Kidney tubule cell (primary cell): ENCODE measurements around the gene SELENOH.
"Not testable (repeated sequence)": the region's sequence is repeated elsewhere in the genome, so short reads cannot be mapped to it uniquely, and the experiment has no call there.

Source experiments
- DNase-seq: peaks from one replicate; pipeline ENCODE4 v3.0.0-alpha.2; 2018; ENCODE audit warnings: low spot score

The SELENOH gene, protein sequence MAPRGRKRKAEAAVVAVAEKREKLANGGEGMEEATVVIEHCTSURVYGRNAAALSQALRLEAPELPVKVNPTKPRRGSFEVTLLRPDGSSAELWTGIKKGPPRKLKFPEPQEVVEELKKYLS

DNA sequence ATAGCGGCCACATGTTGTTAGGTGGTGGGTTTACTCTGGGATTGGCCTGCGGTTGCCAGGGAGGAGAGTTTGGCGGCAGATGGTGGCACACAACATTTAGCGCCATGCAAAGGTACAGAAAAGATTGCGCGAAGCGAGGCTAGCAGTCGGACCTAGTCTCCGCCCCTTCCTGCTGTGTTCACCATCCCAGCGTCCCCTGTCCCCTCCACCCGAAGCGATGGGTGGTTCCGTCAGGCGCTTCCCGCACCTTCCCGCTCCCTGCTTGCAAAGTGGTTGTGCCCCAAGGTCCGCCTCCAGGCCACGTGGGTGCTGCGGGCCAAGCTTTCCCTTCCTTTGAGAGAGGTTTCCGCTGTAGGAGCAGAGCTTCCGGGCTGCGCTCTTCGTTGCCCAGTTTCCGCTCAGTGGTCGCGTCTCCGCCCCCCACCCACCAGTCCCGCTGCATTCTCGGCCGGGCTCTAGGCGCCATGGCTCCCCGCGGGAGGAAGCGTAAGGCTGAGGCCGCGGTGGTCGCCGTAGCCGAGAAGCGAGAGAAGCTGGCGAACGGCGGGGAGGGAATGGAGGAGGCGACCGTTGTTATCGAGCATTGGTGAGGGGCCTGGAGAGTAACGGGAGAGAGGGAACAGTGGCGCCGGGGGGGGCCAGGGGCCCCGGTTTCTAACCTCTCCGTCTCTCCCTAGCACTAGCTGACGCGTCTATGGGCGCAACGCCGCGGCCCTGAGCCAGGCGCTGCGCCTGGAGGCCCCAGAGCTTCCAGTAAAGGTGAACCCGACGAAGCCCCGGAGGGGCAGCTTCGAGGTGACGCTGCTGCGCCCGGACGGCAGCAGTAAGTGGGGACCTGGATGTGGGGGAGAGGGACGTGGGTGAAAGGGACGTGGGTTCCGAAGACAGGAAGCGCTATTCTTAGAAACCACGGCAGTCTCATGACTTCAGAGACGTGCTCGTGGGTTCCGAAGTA, at the start of gene SELENOH:
Gene SELENOH (plus strand): TSS at position 360 of the 955 bp plus-strand sequence. CDS start 105 bp downstream, at position 465.
- DNase-seq: peak; percentile 97

DNA sequence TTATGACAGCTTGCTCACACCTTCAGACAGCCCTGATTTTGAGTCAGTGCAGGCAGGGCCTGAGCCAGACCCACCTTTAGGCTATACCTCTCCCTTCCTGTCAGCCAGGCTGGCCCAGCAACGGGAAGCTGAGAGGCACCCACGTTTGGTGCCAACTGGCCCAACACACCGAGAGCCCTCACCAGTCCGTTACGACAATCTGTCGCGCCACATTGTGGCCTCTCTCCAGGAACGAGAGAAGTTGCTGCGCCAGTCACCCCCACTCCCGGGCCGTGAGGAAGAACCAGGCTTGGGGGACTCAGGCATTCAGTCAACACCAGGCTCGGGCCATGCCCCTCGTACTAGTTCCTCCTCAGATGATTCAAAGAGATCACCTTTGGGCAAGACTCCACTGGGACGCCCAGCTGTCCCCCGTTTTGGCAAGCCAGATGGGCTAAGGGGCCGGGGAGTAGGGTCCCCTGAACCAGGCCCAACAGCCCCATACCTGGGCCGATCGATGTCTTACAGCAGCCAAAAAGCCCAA, 42.4 kb upstream of the SELENOH start:
- no peak for DNase-seq

DNA sequence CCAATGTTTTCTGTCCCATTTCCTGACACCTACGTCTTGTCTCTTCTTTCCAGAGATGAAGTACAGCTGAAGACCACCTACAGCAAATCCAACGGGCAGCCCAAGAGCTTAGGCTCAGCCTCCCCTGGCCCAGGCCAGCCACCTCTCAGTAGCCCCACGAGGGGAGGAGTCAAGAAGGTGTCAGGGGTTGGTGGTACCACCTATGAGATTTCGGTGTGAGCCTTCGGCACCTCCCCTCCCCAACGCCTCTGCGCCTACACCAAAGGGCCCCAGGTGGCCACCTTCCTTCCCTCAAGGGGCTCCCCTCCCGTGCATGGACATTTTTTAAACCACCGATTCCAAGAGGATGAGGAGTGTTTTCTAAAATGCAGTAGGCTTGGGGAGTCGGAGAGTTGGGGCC, 41.5 kb upstream of the SELENOH start:
- DNase-seq: no peak

GRCh38 chr11:57700425-57700824, 40.9 kb upstream of the SELENOH start:
- DNase-seq: no peak

GRCh38 chr11:57703341-57703740, 38.0 kb upstream of the SELENOH start:
- no peak for DNase-seq

DNA sequence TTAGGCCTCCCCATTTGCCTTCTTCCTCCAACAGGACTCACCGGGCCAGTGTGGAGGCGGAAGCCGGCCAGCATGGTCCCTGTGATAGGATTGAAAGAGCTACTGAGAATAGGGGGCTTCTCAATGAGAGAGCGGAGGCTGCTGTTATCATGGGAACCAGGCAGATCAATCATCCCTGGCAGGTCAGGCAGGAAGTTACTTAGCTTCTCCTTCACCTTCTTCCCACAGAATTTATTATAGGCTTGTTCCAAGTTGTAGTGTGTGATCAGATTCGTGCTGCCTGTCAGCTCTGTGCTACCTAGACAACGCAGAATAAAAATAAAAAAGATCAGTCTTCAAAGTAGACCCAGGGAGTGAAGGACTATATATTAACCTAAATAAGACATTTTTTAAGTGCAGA, 36.4 kb upstream of the SELENOH start:
- no peak for DNase-seq

GRCh38 chr11:57705432-57705831, 35.9 kb upstream of the SELENOH start:
- not testable (repeated sequence) for DNase-seq

GRCh38 chr11:57709802-57710367, 31.4 kb upstream of the SELENOH start:
- no peak for DNase-seq

DNA sequence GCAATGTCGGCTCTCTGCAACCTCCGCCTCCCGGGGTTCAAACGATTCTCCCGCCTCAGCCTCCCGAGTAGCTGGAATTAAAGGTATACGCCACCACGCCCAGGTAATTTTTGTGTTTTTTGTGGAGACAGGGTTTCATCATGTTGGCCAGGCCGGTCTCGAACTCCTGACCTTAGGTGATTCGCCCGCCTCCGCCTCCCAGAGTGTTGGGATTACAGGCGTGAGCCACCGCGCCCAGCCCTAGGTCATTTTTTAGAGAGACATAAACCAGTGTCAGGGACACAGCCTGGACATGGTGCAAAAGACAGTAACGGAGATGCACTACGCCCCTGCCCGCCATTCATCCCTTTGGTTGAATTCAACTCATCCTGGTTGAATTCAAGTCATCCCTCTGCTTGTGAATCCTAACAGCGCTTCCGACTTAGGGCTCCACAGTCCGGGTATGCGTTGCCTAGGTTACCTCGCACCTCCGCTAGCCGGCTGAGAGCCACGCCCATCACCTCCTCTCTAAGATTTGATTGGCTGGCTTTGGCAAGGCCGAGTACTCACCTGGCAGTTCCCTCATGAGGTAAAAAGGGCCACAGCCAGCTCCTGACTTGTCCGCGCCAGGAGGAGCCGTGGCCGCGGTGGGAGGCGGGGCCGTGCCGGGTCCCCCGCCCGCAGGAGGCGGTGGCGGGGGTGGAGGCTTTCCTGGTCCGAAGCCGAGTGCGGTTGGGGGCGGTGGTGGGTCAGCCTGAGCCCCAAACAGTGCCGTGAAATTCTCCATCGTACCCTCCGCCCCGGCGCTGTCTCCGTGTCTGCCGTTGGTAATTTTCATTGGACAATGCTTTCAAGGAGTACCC, 29.7 kb upstream of the SELENOH start, which contains the start of gene MED19:
Gene MED19 (minus strand): TSS at position 802 of the 842 bp plus-strand sequence. CDS start 36 bp downstream, at position 766.
- peak; percentile 97 for DNase-seq

DNA sequence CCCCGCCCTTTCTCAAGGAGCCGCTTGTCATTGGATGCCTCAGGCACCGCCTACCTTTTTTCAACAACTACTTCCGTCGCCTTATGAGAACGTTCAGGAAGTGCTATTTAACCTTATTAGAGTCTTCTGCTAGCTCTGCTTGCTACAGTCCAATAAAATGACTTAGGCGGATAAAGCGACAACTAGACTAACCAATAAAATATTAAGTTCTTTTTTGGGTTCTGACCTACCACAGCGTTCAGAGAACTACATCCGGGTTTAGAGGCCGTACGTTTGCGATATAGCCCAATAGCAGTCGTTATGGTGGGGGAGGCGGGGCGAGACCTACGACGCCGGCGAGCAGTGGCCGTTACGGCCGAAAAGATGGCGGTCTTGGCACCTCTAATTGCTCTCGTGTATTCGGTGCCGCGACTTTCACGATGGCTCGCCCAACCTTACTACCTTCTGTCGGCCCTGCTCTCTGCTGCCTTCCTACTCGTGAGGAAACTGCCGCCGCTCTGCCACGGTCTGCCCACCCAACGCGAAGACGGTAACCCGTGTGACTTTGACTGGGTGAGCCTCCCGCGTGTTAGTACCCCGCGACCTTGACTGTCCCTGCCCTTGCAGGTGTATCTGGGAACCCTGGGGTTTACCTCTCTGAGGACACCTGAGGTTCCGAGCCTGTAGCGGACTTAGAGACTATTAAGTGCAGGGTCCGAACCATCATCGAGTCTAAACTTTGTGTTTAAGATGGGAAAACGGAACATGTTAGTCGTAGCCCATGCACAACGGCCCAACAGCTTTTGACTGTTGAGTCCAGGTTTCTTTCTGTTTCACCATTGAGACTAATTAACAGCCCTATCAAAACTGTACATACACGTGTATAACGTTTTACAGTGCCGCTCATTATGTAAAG, 28.8 kb upstream of the SELENOH start, which contains the start of gene TMX2:
Gene TMX2 (plus strand): TSS at position 338 of the 895 bp plus-strand sequence. CDS start 26 bp downstream, at position 364.
- DNase-seq: peak; percentile 100

- no peak for DNase-seq
Observed at GRCh38 chr11:57713835-57714234, 27.5 kb upstream of the SELENOH start.

GRCh38 chr11:57716726-57717125, 24.6 kb upstream of the SELENOH start:
- not testable (repeated sequence) for DNase-seq

DNA sequence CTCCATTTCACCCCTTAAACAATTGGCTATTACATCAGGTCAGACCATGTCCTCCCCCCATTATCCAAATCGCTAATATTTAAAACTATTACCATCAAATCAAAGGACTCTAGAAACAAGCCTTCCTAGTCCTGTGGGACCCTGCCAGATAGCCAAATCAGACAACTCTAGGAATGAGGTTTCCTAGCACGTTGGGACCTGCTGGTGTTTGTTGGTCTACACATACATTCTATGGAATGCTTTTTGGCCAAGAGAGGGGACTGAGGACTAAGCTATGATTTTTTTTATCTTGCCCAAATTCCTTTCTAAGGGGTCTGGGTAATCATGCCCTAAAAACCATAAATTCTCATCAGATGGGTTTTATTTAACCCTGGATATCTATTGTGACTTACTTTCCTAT, 14.1 kb upstream of the SELENOH start:
- no peak for DNase-seq

- DNase-seq: no peak
Observed at GRCh38 chr11:57728829-57729228, 12.5 kb upstream of the SELENOH start.

DNA sequence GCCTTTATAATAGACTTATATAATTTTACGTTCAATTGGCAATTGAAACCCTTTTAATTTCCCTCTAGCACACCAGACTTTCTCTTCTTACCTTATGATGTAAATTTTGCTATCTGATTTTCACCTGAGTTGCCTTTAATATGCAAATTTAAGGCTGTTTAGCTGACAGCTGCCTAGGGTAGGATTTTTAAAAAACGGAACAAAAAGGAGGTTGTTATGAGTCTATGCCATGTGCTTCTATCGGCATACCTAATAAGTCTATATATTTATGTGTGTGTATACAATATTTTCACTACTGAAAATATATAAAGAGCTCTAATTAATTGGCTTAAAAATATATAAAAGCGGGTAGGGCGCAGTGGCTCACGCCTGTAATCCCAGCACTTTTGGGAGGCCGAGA, 11.8 kb upstream of the SELENOH start:
- DNase-seq: no peak

DNA sequence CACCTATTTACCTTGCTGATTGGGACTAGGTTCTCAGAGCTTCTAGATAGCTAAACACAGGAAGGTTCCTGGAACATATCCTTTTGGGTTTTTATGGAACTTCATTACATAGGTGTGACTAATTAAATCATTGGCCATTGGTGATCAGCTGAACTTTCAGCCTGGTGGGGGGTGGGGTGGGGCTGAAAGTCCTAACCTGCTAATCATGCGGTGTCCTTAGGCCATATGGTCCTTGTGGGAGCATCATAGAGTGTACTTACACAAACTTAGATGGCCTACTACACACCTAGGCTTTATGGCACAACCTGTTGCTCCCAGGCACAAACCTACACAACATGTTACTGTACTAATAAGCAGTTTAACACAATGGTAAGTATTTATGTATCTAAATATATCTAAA, 8.6 kb upstream of the SELENOH start:
- DNase-seq: no peak

GRCh38 chr11:57735619-57736298, 5.5 kb upstream of the SELENOH start:
- peak; percentile 10 for DNase-seq

DNA sequence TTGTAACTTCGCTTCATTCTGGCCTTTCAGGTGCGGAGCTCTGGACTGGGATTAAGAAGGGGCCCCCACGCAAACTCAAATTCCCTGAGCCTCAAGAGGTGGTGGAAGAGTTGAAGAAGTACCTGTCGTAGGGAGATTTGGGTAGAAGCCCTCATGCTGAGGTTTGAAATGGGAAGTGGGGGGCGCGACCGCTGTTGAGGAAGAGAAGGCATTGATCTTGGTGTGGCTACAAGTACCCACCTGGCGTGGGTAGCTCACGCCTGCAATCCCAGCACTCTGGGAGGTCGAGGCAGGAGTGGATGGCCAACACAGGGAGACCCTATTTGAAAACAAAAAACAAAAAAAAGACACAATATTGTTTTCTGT, 779 bp downstream of the SELENOH start:
- no peak for DNase-seq

GRCh38 chr11:57744357-57744756, 3.1 kb downstream of the SELENOH start:
- no peak for DNase-seq

- DNase-seq: no peak
Observed at GRCh38 chr11:57745206-57745605, 3.9 kb downstream of the SELENOH start.
